ENCODE results near the gene MYO1D. TPM values are rescaled to one million over a fixed set of nuclear protein-coding genes. Genes with fewer than 3 reads are reported as not detected.

The MYO1D gene
- total RNA-seq, 2 donors from 2014 or later: 42.9 to 43.7 TPM

DNA sequence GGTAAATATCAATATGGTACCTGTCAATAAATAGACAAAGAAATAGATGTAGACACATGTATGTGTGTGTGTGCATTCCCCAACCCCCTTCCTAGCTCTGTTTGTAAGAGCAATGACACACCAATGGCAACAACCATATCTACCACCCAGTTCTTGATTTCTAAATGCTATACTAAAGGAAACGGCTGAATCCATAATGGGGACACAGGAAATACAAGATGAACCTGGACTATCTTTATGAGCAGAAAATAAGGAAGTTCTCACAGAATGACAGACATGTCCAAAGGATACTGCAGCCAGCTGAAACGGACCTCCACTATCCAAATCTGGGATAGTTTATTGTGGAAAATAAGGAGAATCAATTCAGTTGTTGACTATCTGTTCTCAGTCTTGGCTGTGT lies 75.3 kb downstream of the MYO1D start:
- no peak overlapping the region for H3K27ac ChIP-seq (ENCODE audit: low read depth, low read length)
- no peak overlapping the region for H3K9ac ChIP-seq (ENCODE audit: extremely low read depth, low read length, poor library complexity, severe bottlenecking)
- Mint-ChIP-seq H3K4me3 (no peak overlapping the region), H3K27me3 (ENCODE audit: insufficient read depth) (no peaks in the 10 kb centered on the region), H3K36me3 (ENCODE audit: low read depth) (no peaks in the 10 kb centered on the region), H3K27ac (no peak overlapping the region), H3K4me1 (no peaks in the 10 kb centered on the region), H3K9me3 (no peaks in the 10 kb centered on the region)
- H3K4me1 ChIP-seq (ENCODE audit: control insufficient read depth, insufficient read depth, low read length): no peaks in the 10 kb centered on the region
- TF ChIP-seq, protein P1, sequence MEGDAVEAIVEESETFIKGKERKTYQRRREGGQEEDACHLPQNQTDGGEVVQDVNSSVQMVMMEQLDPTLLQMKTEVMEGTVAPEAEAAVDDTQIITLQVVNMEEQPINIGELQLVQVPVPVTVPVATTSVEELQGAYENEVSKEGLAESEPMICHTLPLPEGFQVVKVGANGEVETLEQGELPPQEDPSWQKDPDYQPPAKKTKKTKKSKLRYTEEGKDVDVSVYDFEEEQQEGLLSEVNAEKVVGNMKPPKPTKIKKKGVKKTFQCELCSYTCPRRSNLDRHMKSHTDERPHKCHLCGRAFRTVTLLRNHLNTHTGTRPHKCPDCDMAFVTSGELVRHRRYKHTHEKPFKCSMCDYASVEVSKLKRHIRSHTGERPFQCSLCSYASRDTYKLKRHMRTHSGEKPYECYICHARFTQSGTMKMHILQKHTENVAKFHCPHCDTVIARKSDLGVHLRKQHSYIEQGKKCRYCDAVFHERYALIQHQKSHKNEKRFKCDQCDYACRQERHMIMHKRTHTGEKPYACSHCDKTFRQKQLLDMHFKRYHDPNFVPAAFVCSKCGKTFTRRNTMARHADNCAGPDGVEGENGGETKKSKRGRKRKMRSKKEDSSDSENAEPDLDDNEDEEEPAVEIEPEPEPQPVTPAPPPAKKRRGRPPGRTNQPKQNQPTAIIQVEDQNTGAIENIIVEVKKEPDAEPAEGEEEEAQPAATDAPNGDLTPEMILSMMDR (conservative IDR thresholded peaks at IDR 0.05): no peak
- H3K36me3 ChIP-seq (ENCODE audit: control insufficient read depth, insufficient read depth, low read length): no peaks in the 10 kb centered on the region
- 90 to 92% methylated on average over 2 of the region's 2 CpGs for WGBS, 2 experiments (ENCODE audit: insufficient coverage in 1 of 2, insufficient read length in 1 of 2)
- H3K4me3 ChIP-seq (ENCODE audit: low read length): no peak overlapping the region
- H3K27me3 ChIP-seq (ENCODE audit: control insufficient read depth, insufficient read depth, low read length, poor library complexity, severe bottlenecking): no peaks in the 10 kb centered on the region
- DNase-seq: no peak
- no peaks in the 10 kb centered on the region for H3K9me3 ChIP-seq (ENCODE audit: control insufficient read depth, low read length)

DNA sequence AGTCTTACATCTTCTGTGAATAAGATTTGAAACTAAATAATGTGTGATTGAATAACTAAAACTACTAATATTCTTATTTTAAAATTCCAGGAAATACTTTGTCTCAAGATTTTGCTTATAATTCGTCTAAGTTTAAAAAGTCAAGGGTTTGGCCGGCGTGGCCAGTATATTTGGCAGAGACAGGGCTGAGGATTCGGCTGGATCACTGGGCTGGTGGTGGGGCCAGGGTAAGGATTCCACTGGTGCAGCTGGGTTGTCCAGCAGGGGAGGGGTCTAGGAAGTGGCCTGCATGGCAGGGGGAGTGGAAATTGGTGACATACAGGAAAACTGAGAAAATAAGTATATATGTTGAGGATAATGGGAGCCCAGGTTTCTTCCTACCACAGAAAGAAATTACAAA lies 75.7 kb downstream of the MYO1D start:
- Histone ChIP-seq H3K9ac (ENCODE audit: extremely low read depth, low read length, poor library complexity, severe bottlenecking) (no peak overlapping the region), H3K4me1 (ENCODE audit: control insufficient read depth, insufficient read depth, low read length) (no peaks in the 10 kb centered on the region), H3K27me3 (ENCODE audit: control insufficient read depth, insufficient read depth, low read length, poor library complexity, severe bottlenecking) (no peaks in the 10 kb centered on the region), H3K4me3 (ENCODE audit: low read length) (no peak overlapping the region), H3K9me3 (ENCODE audit: control insufficient read depth, low read length) (no peaks in the 10 kb centered on the region), H3K36me3 (ENCODE audit: control insufficient read depth, insufficient read depth, low read length) (no peaks in the 10 kb centered on the region), H3K27ac (ENCODE audit: low read depth, low read length) (no peak overlapping the region)
- Mint-ChIP-seq H3K4me3 (no peak overlapping the region), H3K9me3 (no peaks in the 10 kb centered on the region), H3K27ac (no peak overlapping the region), H3K36me3 (ENCODE audit: low read depth) (no peaks in the 10 kb centered on the region), H3K4me1 (no peaks in the 10 kb centered on the region), H3K27me3 (ENCODE audit: insufficient read depth) (no peaks in the 10 kb centered on the region)
- WGBS, 2 experiments (ENCODE audit: insufficient coverage in 1 of 2, insufficient read length in 1 of 2): 93 to 96% methylated on average over 3 to 4 of the region's 4 CpGs
- no peak for DNase-seq
- TF ChIP-seq, protein P1 (conservative IDR thresholded peaks at IDR 0.05): no peak

DNA sequence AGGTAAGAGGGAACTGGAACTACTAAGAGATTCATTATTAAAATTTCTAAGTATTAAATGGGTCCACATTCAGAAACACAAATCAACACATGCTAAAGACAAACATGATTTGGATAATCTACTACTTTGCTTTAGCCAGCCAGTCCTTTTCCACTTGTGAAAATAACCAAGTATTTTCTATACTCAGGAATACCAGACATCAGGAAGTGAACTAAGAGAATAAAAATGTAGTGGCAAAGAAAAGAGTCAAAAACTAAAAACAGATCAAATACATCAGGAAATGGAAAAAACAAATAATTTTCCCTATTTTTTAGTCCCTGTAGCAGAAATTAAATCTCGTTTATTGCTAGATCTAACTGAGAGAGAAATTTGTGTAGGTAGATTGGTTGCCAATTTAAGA lies 78.0 kb downstream of the MYO1D start:
- no peaks in the 10 kb centered on the region for H3K9me3 ChIP-seq (ENCODE audit: control insufficient read depth, low read length)
- no peaks in the 10 kb centered on the region for H3K4me1 ChIP-seq (ENCODE audit: control insufficient read depth, insufficient read depth, low read length)
- 80% methylated on average over 1 of the region's 1 CpG; no CpG with 5 or more reads in 1 of the 2 experiments for WGBS, 2 experiments (ENCODE audit: insufficient coverage in 1 of 2, insufficient read length in 1 of 2)
- H3K27me3 Mint-ChIP-seq (ENCODE audit: insufficient read depth): no peaks in the 10 kb centered on the region
- H3K4me3 ChIP-seq (ENCODE audit: low read length): no peak overlapping the region
- no peak overlapping the region for H3K9ac ChIP-seq (ENCODE audit: extremely low read depth, low read length, poor library complexity, severe bottlenecking)
- H3K36me3 ChIP-seq (ENCODE audit: control insufficient read depth, insufficient read depth, low read length): no peaks in the 10 kb centered on the region
- DNase-seq: no peak
- no peak overlapping the region for H3K4me3 Mint-ChIP-seq
- no peak overlapping the region for H3K27ac ChIP-seq (ENCODE audit: low read depth, low read length)
- no peaks in the 10 kb centered on the region for H3K36me3 Mint-ChIP-seq (ENCODE audit: low read depth)
- H3K9me3 Mint-ChIP-seq: no peaks in the 10 kb centered on the region
- no peaks in the 10 kb centered on the region for H3K27me3 ChIP-seq (ENCODE audit: control insufficient read depth, insufficient read depth, low read length, poor library complexity, severe bottlenecking)
- H3K4me1 Mint-ChIP-seq: peaks cover 9% of the 10 kb centered on the region
- TF ChIP-seq, protein P1 (conservative IDR thresholded peaks at IDR 0.05): no peak
- H3K27ac Mint-ChIP-seq: no peak overlapping the region
